Measurements from ENCODE around the gene NRN1.
"Not testable (repeated sequence)": the region's sequence is repeated elsewhere in the genome, so short reads cannot be mapped to it uniquely, and the experiment has no call there.

The NRN1 gene

GRCh38 chr6:5979650-5980420, 26.9 kb downstream of the NRN1 start:
- no peak for DNase-seq (ENCODE audit: extremely low read depth, insufficient read length)
- no peaks in the 10 kb centered on the region for H3K27me3 ChIP-seq (replicated peaks; ENCODE audit: control insufficient read depth, insufficient read depth, low read length)
- TF ChIP-seq, protein P1, sequence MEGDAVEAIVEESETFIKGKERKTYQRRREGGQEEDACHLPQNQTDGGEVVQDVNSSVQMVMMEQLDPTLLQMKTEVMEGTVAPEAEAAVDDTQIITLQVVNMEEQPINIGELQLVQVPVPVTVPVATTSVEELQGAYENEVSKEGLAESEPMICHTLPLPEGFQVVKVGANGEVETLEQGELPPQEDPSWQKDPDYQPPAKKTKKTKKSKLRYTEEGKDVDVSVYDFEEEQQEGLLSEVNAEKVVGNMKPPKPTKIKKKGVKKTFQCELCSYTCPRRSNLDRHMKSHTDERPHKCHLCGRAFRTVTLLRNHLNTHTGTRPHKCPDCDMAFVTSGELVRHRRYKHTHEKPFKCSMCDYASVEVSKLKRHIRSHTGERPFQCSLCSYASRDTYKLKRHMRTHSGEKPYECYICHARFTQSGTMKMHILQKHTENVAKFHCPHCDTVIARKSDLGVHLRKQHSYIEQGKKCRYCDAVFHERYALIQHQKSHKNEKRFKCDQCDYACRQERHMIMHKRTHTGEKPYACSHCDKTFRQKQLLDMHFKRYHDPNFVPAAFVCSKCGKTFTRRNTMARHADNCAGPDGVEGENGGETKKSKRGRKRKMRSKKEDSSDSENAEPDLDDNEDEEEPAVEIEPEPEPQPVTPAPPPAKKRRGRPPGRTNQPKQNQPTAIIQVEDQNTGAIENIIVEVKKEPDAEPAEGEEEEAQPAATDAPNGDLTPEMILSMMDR (IDR thresholded peaks at IDR 0.05; ENCODE audit: insufficient read depth, low read length, poor library complexity, severe bottlenecking): no peak
- no peaks in the 10 kb centered on the region for H3K36me3 ChIP-seq (ENCODE audit: control insufficient read depth, insufficient read depth, low read length)
- H3K4me3 ChIP-seq (replicated peaks; ENCODE audit: low read depth, low read length): no peak overlapping the region

DNA sequence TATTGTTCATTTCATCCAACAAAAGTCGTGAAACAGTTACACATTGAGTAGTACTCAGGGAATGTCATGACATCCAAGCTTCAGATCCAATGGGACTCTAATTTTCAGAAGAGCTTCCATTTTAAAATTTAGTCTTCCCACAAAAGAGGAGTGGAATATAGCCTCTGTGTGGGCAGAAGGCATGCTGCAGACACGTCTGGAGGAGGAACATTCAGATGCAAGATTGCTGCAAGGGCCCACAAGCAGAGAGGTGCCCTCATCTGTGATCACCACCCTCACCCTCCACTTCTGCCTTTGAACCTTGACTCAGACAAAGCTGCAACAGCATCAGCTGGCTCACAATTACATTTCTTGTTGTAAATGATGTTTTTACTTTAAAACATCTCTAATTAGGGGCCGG, 29.9 kb downstream of the NRN1 start:
- DNase-seq (ENCODE audit: extremely low read depth, insufficient read length): no peak
- Histone ChIP-seq H3K4me3 (replicated peaks; ENCODE audit: low read depth, low read length) (no peak overlapping the region), H3K36me3 (ENCODE audit: control insufficient read depth, insufficient read depth, low read length) (no peaks in the 10 kb centered on the region), H3K27me3 (replicated peaks; ENCODE audit: control insufficient read depth, insufficient read depth, low read length) (no peaks in the 10 kb centered on the region)
- TF ChIP-seq, protein P1 (IDR thresholded peaks at IDR 0.05; ENCODE audit: insufficient read depth, low read length, poor library complexity, severe bottlenecking): no peak

- H3K36me3 ChIP-seq (ENCODE audit: control insufficient read depth, insufficient read depth, low read length): no peaks in the 10 kb centered on the region
- no peak for DNase-seq (ENCODE audit: extremely low read depth, insufficient read length)
- H3K27me3 ChIP-seq (replicated peaks; ENCODE audit: control insufficient read depth, insufficient read depth, low read length): no peaks in the 10 kb centered on the region
- H3K4me3 ChIP-seq (replicated peaks; ENCODE audit: low read depth, low read length): no peak overlapping the region
- TF ChIP-seq, protein P1 (IDR thresholded peaks at IDR 0.05; ENCODE audit: insufficient read depth, low read length, poor library complexity, severe bottlenecking): no peak
These were observed 37.6 kb downstream of the NRN1 start for GRCh38 chr6:5968817-5969734.

- H3K36me3 ChIP-seq (ENCODE audit: control insufficient read depth, insufficient read depth, low read length); H3K27me3 ChIP-seq (replicated peaks; ENCODE audit: control insufficient read depth, insufficient read depth, low read length); H3K4me3 ChIP-seq (replicated peaks; ENCODE audit: low read depth, low read length); DNase-seq (ENCODE audit: extremely low read depth, insufficient read length): not testable (repeated sequence)
These were observed 38.7 kb downstream of the NRN1 start for GRCh38 chr6:5968036-5968435.

DNA sequence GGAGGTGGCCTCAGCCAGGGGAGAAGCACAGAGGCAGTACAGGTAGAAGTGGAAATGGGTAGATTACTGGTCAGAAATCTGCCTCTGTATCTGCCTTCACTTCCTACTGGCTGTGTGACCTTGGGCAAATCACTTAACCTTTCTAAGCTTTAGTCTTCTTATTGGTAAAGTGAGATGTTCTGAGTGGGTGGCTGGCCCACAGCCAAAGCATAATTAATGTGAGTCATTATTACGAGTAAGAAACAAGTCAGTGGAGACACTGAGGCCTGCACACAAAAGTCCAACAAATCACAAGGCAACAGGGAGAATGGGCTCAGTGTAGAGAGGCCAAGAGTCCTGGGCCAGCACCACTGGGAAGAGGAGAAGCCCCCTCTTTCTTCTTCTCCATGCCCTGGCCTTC, 39.1 kb downstream of the NRN1 start:
- TF ChIP-seq, protein P1 (IDR thresholded peaks at IDR 0.05; ENCODE audit: insufficient read depth, low read length, poor library complexity, severe bottlenecking): no peak
- no peak for DNase-seq (ENCODE audit: extremely low read depth, insufficient read length)
- Histone ChIP-seq H3K27me3 (replicated peaks; ENCODE audit: control insufficient read depth, insufficient read depth, low read length) (no peaks in the 10 kb centered on the region; the same call in 1 of the 2 replicates), H3K36me3 (ENCODE audit: control insufficient read depth, insufficient read depth, low read length) (no peaks in the 10 kb centered on the region), H3K4me3 (replicated peaks; ENCODE audit: low read depth, low read length) (no peak overlapping the region)

GRCh38 chr6:5962794-5963193, 43.9 kb downstream of the NRN1 start:
- Histone ChIP-seq H3K36me3 (ENCODE audit: control insufficient read depth, insufficient read depth, low read length) (no peaks in the 10 kb centered on the region), H3K27me3 (replicated peaks; ENCODE audit: control insufficient read depth, insufficient read depth, low read length) (no peaks in the 10 kb centered on the region; the same call in 1 of the 2 replicates), H3K4me3 (replicated peaks; ENCODE audit: low read depth, low read length) (no peak overlapping the region)
- TF ChIP-seq, protein P1 (IDR thresholded peaks at IDR 0.05; ENCODE audit: insufficient read depth, low read length, poor library complexity, severe bottlenecking): no peak
- DNase-seq (ENCODE audit: extremely low read depth, insufficient read length): no peak

All from GM06990 (cell line).